COLO668 (cell line): ENCODE measurements around the gene IMPDH2.
A peak's percentile ranks its signal among the peaks of the same experiment; 100 is the strongest.

Source experiments
- DNase-seq: peaks from one replicate; lab custom pipeline; 2025; ENCODE audit not compliant: unreplicated experiment; lab: John Stamatoyannopoulos, UW

The IMPDH2 gene

GRCh38 chr3:49007068-49007770, 22.0 kb downstream of the IMPDH2 start, which contains the start of gene WDR6:
Gene WDR6, plus strand, starts transcription at chr3:49007391. Its CDS starts 41 bp downstream, at chr3:49007432.
- peak; percentile 97 for DNase-seq

DNA sequence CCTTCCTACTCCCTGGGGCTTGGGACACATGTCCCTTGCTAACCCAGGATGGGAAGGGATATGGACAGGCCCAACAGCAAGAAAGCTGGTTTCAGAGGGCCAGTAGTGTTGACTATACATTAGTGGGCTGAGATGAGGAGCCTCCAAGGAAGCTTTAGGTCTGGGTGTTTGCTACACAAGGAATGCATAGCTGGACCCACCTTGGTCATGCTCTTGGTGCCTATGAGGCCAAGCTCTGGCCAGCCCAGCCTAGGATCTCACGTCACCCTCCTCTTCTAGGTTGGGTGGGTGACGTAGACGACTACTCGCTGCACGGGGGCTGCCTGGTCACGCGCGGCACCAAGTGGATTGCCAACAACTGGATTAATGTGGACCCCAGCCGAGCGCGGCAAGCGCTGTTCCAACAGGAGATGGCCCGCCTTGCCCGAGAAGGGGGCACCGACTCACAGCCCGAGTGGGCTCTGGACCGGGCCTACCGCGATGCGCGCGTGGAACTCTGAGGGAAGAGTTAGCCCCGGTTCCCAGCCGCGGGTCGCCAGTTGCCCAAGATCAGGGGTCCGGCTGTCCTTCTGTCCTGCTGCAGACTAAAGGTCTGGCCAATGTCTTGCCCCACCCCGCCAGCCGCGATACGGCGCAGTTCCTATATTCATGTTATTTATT, 22.7 kb downstream of the IMPDH2 start:
- DNase-seq, result peak; percentile 26

DNA sequence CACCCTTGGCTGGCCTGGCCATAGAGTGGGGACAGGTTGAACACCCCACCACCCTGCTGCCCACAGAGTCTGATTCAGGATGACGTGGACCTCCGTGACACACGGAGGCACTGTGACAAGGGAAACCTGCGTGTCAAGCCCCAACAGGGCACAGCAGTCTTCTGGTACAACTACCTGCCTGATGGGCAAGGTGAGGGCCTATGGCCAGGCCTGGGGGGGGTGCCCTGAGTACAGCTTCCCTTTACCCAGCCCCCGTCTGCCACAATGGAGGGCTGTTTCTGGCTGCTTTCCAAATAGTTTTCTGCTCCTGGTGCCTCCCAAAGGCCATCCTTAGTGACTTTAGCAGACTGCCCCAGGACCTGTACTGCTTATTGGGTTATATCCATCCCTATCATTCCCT, 23.2 kb downstream of the IMPDH2 start:
- DNase-seq, result no peak

DNA sequence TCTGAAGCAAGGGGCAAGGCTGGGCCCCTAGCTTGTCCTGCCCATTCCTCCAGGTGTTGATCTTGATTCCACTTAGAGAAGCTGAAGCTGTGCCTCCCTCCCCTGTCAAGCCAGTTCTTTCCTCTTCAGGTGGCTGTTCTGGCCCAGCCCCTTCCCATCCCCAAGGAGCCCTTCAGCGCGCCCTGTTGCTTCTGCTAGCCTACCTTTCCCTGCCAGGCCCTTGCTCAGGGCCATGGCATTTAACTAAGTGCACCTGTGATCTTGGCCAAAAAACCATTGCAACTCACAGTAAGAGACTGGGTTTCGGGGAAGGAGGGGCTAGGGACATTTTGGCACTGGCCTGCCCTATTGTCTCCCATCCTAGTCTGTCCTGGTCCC, 23.9 kb downstream of the IMPDH2 start:
- no peak for DNase-seq

DNA sequence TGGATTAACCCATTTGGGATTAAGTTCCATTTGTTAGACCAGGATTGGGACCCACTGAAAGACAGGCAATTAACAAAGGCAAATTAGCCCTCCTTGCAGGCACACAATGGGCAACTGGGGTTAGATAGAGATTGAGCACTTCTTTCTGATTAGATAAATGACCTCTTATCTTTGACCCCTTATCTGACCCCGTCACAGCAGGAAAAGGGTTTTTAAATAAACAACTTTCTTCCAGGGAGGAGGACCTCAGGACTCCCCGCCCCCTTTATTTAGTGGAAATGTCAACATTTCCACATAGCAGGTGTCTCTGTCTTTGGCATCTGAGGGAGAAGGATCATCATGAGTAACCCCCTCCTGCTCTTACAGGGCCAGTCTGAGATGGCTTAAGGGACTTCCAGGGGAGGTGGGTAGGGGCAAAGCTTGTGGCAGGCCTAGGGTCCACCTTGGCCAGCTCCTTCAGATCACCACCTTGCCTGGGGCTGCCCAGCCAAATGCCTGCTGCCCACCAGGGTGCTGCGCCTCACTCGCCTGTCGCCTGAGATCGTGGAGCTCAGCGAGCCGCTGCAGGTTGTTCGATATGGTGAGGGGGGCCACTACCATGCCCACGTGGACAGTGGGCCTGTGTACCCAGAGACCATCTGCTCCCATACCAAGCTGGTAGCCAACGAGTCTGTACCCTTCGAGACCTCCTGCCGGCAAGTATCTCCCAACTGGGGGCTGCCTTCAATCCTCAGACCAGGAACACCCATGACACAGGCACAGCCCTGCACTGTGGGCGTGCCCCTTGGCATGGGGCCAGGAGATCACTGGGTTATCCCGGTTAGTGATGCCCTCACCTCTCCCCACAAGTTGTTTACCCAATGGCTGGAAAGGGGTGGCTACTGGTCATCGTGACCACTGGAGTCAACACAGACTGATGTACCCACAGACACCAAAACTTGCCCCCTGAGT, 24.6 kb downstream of the IMPDH2 start:
- peak; percentile 81 for DNase-seq

GRCh38 chr3:49001155-49001554, 28.0 kb downstream of the IMPDH2 start:
- no peak for DNase-seq

- DNase-seq, result peak; percentile 46
Measured at GRCh38 chr3:48999085-48999858, 29.9 kb downstream of the IMPDH2 start.

- DNase-seq, result peak; percentile 75
Measured at GRCh38 chr3:48997714-48998637, 31.2 kb downstream of the IMPDH2 start.

- no peak for DNase-seq
Measured at GRCh38 chr3:48997102-48997635, 32.0 kb downstream of the IMPDH2 start.

DNA sequence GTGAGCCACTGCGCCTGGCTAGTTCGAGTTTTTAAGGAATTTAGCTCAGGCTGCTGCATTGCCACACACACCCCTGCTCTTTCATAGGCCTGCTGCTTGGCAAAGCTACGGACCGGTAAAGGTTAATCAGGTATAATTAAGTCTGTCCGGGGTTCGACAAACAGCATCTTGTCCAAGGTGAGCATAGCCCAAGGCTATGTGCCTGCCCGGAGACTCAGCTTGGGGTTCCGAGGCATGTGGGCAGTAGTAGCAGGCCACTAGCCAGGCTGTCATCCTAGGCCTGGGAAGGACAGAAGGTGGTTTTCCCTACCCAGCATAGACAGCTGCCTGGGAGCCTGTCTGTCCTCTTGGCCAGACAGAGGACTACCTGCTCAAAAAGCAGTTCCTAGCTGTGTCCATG, 32.6 kb downstream of the IMPDH2 start:
- no peak for DNase-seq

DNA sequence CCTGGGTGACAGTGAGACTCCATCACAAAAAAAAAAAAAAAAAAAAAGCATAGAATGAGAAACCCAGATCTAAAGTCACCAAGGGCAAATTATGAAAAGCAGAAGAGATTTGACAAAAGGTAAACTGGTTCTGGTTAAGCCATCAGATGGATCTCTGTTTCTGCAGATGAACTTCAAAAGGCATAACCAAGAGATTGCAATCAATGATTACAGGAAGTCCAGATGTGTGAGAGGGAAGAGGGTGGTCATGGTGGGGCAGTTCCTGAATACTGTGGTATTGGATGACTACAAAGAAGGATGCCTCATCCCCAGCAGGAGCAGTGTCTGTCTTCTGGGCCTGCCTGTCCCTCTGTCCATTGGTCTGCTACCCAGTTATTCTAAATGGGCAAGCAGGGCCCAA, 35.4 kb downstream of the IMPDH2 start:
- no peak for DNase-seq

- no peak for DNase-seq
Measured at GRCh38 chr3:48991851-48992545, 37.2 kb downstream of the IMPDH2 start.

DNA sequence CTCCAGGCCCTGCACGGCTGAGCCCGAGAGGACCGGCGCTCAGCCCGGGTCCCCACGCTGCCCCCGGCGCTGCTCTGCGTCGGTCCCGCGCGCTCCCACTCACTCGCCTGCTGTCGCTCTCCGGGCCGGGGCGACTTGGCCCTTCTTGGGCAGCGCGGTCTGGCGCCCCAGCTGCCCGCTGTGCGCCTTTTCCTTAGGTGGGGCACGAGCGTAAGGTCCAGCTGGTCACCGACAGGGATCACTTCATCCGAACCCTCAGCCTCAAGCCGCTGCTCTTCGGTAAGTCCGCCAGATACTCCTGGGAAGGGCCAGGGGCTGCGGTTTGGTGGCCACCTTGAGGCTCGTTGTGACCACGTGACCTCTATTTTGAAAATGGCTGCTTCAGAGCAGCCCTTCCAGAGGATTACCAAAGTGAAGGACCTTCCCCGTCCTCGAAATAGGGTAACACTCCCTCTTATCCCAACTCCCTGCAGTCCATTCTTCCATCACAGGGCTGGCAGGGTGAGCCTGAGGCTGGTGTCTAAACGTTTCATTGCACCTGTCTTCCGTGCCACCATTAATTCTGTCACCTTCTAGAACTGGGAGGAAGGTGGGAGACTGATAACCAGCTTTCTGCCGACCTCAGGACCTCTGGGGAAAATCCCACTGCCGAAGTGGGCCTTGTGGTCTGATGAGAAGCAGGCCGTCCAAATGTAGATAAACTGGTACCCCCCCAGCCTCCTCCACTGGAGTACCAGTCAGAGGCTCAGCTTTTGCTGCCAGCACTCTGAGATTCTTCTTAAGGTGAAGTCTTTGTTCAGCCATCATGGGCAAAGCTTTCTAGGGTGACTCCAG, 38.3 kb downstream of the IMPDH2 start:
- peak; percentile 58 for DNase-seq

GRCh38 chr3:48989796-48990635, 39.2 kb downstream of the IMPDH2 start, which contains the start of gene P4HTM:
Gene P4HTM, plus strand, starts transcription at chr3:48990241. Its CDS starts 16 bp downstream, at chr3:48990257.
- DNase-seq, result peak; percentile 81

DNA sequence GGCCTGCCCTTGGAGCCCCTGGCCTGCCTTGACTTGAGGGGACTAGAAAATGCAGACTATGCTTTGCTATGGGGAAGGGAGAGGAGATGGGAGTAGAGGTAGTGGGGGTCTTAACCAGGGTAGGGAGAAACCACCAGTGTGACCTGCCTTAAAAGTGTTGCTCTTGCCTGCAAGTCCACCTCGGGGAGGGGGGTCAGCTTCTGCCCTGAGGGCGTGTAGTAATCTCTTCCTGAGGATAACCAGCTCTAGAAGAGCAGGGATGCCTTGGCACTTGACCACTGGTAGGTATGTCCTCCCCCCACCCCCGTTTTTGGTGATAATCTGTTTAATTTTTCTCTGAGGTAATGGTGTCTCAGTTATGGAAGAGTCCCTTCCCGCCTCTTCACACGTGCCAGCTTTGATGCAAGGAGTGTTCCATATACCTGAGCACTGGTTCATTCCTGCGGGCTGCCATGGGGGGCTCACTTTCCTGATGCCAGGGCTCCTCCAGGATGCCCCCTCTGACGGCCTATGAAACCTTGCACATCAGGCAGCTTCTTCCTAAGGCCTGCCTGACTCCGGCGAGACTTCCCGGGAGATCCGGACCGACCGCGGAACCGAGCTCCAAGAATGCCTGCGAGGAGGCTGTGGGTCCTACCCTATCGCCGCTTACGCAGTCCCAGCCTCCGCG, 39.9 kb downstream of the IMPDH2 start:
- DNase-seq, result peak; percentile 40

DNA sequence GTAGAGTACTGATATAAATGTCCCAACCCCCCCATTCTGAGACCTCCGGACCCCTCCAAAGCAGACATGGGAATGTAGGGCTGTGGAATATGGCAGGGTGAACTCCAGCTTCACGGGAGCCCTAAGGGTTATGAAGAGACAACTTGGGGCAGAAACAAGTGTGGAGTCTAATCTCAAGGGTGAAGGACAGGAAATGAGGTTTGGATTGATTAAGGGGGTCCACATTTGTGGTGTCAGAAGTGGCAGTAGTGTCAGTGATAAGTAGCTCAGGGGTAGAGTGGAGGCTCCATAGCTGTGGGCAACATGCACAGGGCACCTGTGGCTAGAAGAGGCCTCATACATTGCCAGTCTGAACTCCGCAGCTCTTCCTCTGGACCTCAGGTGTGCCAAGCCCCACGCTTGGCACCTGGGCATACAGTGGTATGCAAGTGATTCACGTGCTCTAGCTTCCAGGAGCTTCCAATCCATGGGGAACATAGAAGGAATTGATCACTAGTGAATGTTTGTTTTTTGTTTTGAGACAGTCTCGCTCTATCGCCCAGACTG, 43.3 kb downstream of the IMPDH2 start:
- DNase-seq, result no peak
